Measurements from ENCODE around the gene CNOT3.

Gene CNOT3

GRCh38 chr19:54100561-54100960 lies 37.0 kb upstream of the CNOT3 start, which contains the start of gene OSCAR:
Gene OSCAR (minus strand): TSS chr19:54100803. CDS start chr19:54100792, 11 bp downstream.
- no peak for DNase-seq (ENCODE audit: low read depth)
- H3K4me3 ChIP-seq (ENCODE audit: low read depth, low read length), result no peak within 1 kb of the TSS
- in situ Hi-C loops (cut with HindIII; ENCODE audit: low sequenced_read_pairs), result no loop called here
- TF ChIP-seq CTCF (IDR thresholded peaks at IDR 0.05; ENCODE audit: low read depth, low read length, missing control alignments), result no peak

GRCh38 chr19:54102421-54103169 lies 35.0 kb upstream of the CNOT3 start, which contains the start of gene NDUFA3:
Gene NDUFA3 (plus strand): TSS chr19:54102855. CDS start chr19:54102879, 24 bp downstream.
- H3K4me3 ChIP-seq (ENCODE audit: low read depth, low read length), result peak within 1 kb of the TSS; percentile 99
- in situ Hi-C loops (cut with HindIII; ENCODE audit: low sequenced_read_pairs), result no loop called here
- no peak for TF ChIP-seq CTCF (IDR thresholded peaks at IDR 0.05; ENCODE audit: low read depth, low read length, missing control alignments)
- DNase-seq (ENCODE audit: low read depth), result peak; percentile 95

GRCh38 chr19:54104998-54105715 lies 32.4 kb upstream of the CNOT3 start:
- TF ChIP-seq CTCF (IDR thresholded peaks at IDR 0.05; ENCODE audit: low read depth, low read length, missing control alignments), result no peak
- no peak for DNase-seq (ENCODE audit: low read depth)
- H3K4me3 ChIP-seq (ENCODE audit: low read depth, low read length), result no peak overlapping the region
- in situ Hi-C loops (cut with HindIII; ENCODE audit: low sequenced_read_pairs), result no loop called here

- no peak for TF ChIP-seq CTCF (IDR thresholded peaks at IDR 0.05; ENCODE audit: low read depth, low read length, missing control alignments)
- H3K4me3 ChIP-seq (ENCODE audit: low read depth, low read length), result no peak overlapping the region
- in situ Hi-C loops (cut with HindIII; ENCODE audit: low sequenced_read_pairs), result no loop called here
- no peak for DNase-seq (ENCODE audit: low read depth)
These were observed 31.8 kb upstream of the CNOT3 start for GRCh38 chr19:54105796-54106195.

- no peak for TF ChIP-seq CTCF (IDR thresholded peaks at IDR 0.05; ENCODE audit: low read depth, low read length, missing control alignments)
- no peak overlapping the region for H3K4me3 ChIP-seq (ENCODE audit: low read depth, low read length)
- in situ Hi-C loops (cut with HindIII; ENCODE audit: low sequenced_read_pairs), result no loop called here
- DNase-seq (ENCODE audit: low read depth), result no peak
These were observed 30.8 kb upstream of the CNOT3 start for GRCh38 chr19:54106716-54107115.

GRCh38 chr19:54107876-54108490 lies 29.6 kb upstream of the CNOT3 start:
- in situ Hi-C loops (cut with HindIII; ENCODE audit: low sequenced_read_pairs), result no loop called here
- no peak for TF ChIP-seq CTCF (IDR thresholded peaks at IDR 0.05; ENCODE audit: low read depth, low read length, missing control alignments)
- DNase-seq (ENCODE audit: low read depth), result no peak

More at GRCh38 chr19:54107876-54108490, 29.6 kb upstream of the CNOT3 start:
- no peak overlapping the region for H3K4me3 ChIP-seq (ENCODE audit: low read depth, low read length)
